CD4-positive, alpha-beta T cell treated with Interleukin-12 subunit alpha and Interleukin-12 subunit beta, for 1 hour (primary cell): ENCODE data around the gene AKAP7.
"Not testable (repeated sequence)": the region's sequence is repeated elsewhere in the genome, so short reads cannot be mapped to it uniquely, and the experiment has no call there.

Experiments
- DNase-seq: peaks from one replicate; pipeline ENCODE4 v3.0.0-alpha.2; 2020

The AKAP7 gene

DNA sequence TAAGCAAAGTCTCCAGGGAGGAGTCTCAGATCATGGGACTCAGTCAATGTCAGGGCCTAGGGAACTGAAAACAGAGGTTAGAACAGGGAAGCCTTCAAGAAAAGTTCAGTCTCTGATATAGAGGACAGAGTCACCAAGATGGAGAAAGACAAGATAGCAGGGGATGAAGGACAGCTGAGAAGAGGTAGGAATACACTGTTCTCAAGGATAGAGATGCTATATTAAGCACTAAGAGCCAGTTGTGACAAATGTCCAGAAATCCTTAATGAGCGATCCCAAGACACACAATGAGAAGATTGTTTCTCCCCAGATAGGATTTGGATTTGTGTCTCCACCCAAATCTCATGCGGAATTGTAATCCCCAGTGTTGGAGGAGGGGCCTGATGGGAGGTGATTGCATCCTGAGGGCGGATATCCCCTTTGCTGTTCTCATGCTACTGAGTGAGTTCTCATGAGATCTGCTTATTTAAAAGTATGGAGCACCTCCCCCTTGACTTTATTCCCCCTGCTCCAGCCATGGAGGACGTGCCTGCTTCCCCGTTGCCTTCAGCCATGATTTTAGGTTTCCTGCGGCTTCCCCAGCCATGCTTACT lies 168.2 kb downstream of the AKAP7 start:
- no peak for DNase-seq

DNA sequence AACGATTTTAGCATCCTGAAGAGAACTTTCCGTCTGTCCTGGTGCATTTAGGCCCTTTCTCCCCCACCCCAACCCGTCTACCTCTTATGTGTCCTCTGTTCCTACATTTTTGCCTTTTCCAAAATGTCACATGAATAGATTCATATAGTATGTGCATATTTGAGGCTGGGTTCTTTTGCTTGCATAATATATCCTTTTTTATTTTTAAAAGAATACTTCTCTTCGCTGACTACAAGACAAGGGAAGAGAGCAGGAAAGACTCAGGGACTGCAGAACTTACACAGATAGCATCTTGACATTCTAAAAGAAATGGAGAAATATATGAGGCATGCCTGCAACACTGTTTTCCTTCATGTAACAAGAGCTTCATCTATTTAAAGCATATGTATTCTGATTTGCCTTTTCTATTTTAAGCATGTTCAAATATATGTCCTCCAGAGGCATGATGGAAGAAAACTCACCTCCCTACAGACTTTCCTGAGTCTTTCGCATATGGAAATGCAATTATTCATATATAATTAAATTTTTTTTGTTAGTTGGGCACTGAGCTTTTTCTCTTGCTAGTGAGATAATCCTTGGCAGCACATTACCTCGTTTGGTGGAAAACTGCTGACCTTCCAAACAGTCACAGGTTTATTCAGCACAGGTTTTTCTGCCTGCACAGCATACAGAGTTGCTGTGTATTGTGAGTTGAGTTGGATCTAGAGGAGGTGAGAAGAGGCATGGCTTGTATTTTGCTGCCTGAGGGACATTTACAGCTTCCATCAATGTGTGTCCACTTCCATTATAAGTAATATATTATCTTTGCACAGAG lies 170.0 kb downstream of the AKAP7 start:
- no peak for DNase-seq

DNA sequence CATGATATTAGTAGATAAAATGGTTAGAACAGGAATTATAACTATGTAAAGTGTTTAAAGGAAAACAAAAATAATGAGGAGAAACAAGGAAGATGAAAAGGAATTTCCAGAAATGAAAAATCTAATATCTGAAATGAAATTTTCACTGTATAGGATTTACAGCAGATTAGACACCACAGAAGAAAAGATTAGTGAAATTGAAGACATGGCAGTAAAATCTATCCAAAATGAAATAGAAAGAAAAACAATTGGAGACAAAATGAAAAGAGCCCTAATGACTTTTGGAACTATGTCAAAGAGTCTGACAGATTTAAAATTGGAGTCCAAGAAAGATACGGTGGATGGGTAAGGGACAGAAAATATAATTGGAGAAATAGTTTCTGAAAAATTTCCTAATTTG lies 174.2 kb downstream of the AKAP7 start:
- DNase-seq, result no peak

DNA sequence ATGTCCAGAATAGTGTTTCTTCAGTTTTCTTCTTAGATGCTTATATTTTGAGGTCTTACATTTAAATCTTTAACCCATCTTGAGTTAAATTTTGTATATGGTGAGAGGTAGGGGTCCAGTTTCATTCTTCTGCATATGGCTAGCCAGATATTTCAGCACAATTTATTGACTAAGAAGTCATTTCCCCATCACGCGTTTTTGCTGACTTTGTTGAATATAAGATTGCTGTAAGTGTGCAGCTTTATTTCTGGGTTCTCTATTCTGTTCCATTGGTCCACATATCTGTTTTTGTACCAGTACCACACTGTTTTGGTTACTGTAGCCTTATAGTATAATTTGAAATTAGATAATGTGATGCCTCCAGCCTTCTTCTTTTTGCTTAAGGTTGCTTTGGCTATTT lies 179.6 kb downstream of the AKAP7 start:
- no peak for DNase-seq

DNA sequence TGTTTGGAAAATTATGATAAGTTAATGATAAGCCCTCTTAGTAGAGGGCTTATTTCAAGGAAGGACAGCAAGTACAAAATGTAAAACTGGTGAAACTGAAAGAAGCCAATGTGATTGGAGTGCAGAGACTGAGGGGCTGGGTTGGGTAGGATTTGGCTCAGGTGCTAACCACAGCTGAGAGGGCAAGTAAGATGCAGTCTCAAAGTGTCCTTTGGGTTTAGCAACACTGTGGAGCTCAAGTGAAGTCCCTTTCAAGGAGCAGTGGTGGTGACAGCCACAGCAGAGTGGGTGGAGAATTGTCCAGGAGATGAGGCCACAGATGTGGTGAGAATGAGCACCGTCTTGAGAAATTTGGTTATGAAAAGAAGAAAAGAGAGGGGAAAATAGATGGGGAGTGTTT lies 181.4 kb downstream of the AKAP7 start:
- DNase-seq, result no peak

DNA sequence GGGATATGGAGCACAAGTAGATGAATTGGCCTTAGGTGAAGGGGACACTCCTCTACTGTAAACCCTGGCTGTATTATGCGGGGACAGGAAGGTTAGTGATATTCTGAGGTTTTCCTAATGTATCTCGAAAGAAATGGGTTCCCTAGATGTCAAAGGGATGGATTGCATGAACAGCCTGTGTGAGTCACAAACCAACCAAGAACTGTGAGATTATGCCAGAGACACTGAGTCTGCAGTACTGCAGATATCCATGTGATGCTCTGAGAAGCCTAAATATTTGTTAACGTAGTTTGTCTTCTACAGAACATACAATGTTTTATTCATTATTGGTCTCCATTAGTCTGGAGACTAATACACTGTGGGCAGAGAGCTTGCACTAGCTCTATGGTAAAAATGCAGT lies 182.2 kb downstream of the AKAP7 start:
- DNase-seq, result no peak

DNA sequence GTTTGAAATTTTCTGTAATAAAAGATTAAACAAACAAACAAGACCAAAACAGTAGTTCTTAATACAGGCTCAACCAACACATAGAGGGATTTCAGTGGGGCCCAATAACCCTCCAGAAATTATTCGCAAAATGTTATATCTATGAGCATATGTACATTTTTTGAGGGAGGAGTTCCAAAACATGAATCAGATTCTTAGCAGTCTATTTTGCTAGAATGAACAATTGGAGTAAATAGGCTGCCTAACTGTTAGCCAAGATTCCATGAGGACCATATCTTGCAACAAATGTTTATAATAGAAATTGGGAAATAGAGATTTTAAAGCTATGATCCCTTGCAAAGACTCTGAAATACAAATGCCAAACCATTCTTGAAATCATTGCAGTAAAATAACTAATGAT lies 186.3 kb downstream of the AKAP7 start:
- no peak for DNase-seq

DNA sequence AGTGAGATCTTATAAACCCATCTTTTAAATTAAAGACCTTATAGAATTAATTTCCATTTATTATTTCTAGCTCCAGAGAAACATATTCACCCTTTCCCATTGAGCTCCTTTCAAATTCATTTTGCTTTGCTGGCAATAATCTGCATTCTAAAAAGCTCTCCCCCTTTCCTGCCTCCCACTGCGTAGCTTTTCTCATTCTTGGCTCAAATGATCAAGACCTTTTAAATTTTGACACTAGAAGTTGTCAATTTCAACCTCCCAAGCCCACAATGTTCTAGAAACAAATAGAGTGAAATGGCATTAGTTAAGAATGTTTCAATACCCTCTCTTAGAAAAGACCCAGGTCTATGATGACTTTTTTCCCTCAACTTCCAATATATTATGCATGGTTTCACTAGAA lies 186.9 kb downstream of the AKAP7 start:
- no peak for DNase-seq

DNA sequence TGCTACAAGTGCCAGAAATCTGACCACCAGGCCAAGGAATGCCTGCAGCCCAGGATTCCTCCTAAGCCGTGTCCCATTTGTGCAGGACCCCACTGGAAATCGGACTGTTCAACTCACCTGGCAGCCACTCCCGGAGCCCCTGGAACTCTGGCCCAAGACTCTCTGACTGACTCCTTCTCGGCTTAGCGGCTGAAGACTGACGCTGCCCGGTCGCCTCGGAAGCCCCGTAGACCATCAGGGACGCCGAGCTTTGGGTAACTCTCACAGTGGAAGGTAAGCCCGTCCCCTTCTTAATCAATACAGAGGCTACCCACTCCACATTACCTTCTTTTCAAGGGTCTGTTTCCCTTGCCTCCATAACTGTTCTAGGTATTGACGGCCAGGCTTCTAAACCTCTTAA lies 190.4 kb downstream of the AKAP7 start:
- not testable (repeated sequence) for DNase-seq

DNA sequence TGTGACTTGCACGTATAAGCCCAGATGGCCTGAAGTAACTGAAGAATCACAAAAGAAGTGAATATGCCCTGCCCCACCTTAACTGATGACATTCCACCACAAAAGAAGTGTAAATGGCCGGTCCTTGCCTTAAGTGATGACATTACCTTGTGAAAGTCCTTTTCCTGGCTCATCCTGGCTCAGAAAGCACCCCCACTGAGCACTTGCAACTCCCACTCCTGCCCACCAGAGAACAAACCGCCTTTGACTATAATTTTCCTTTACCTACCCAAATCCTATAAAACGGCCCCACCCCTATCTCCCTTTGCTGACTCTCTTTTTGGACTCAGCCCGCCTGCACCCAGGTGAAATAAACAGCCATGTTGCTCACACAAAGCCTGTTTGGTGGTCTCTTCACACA lies 193.5 kb downstream of the AKAP7 start:
- not testable (repeated sequence) for DNase-seq

DNA sequence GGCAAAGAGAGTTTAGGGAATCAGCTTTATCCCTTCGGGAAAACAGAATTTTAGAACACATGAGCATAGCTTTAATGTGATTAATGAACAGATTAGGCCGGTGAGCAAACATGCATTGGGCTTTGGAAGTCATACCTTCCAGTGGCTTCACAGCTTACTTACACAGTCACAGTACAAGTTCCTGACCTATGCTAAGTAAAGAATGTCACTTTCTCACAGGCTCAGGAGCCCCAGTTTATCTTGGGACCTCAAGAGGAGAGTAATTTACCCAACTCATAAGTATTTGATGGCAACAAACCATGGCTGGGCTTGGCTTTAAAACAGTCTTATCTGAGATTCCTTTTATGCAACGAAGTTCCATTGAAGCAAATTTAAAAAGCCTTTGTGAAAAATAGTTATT lies 195.9 kb downstream of the AKAP7 start:
- no peak for DNase-seq

DNA sequence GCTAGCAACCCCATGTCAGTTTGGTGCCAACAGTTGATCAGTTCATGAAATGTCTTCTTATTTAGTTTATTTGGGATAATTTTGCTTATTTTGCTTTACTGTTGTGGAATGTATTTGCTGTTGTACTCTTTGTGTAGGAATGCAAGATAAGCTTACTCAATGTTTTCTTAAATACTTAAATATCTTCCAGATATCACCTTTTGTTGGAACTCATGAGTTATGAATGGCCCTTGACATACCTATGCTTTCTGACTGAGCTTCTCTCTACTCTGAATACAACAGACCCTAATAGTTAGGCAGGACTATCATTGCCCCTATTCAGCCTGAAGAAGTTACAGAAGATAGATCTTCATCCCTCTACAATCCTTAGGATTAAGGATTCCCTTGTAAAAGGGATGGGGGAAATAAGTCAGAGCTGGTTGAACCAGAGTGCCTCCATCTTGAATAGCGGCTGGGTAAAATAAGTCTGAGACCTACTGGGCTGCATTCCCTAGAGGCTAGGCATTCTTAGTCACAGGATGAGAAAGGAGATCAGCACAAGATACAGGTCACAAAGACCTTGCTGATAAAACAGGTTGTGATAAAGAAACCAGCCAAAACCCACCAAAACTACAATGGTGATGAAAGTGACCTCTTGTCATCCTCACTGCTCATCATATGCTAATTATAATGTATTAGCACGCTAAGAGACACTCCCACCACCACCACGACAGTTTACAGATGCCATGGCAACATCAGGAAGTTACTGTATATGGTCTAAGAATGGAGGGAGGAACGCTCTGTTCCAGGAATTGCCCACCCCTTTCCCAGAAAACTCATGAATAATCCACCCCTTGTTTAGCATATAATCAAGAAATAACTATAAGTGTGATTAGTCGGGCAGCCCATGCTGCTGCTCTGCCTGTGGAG lies 196.9 kb downstream of the AKAP7 start:
- DNase-seq, result no peak
